ENCODE results near the gene MYO3A. TPM values are rescaled to one million over a fixed set of nuclear protein-coding genes. Genes with fewer than 3 reads are reported as not detected.

MYO3A gene
- total RNA-seq, 6 experiments from 2014 or later: 0.03 TPM; not detected in 5

- Mint-ChIP-seq H3K27me3 (ENCODE audit: insufficient read depth) (peaks cover 1% of the 10 kb centered on the region; the same call in 1 of the 2 replicates), H3K27ac (no peak overlapping the region), H3K4me1 (ENCODE audit: low read depth) (no peaks in the 10 kb centered on the region), H3K9me3 (peaks cover 37% of the 10 kb centered on the region), H3K36me3 (ENCODE audit: low read depth) (no peaks in the 10 kb centered on the region), H3K4me3 (no peak overlapping the region)
- no peak for DNase-seq
- TF ChIP-seq CTCF (IDR thresholded peaks at IDR 0.05): no peak
Measured at GRCh38 chr10:25914776-25915175, 19.3 kb upstream of the MYO3A start.

GRCh38 chr10:25934621-25935139, 651 bp downstream of the MYO3A start:
- Mint-ChIP-seq H3K27me3 (ENCODE audit: insufficient read depth) (no peaks in the 10 kb centered on the region), H3K36me3 (ENCODE audit: low read depth) (no peaks in the 10 kb centered on the region), H3K27ac (no peak overlapping the region), H3K4me3 (no peak overlapping the region), H3K4me1 (ENCODE audit: low read depth) (no peaks in the 10 kb centered on the region), H3K9me3 (peaks cover 17% of the 10 kb centered on the region)
- TF ChIP-seq CTCF (IDR thresholded peaks at IDR 0.05): no peak
- no peak for DNase-seq

GRCh38 chr10:25938405-25938804, 4.4 kb downstream of the MYO3A start:
- Mint-ChIP-seq H3K27ac (no peak overlapping the region), H3K9me3 (peaks cover 23% of the 10 kb centered on the region), H3K27me3 (ENCODE audit: insufficient read depth) (no peaks in the 10 kb centered on the region), H3K36me3 (ENCODE audit: low read depth) (no peaks in the 10 kb centered on the region), H3K4me3 (no peak overlapping the region), H3K4me1 (ENCODE audit: low read depth) (no peaks in the 10 kb centered on the region)
- no peak for DNase-seq
- no peak for TF ChIP-seq CTCF (IDR thresholded peaks at IDR 0.05)

GRCh38 chr10:25944771-25945170, 10.7 kb downstream of the MYO3A start:
- Mint-ChIP-seq H3K4me1 (ENCODE audit: low read depth) (no peaks in the 10 kb centered on the region), H3K27ac (no peak overlapping the region), H3K9me3 (peaks cover 44% of the 10 kb centered on the region), H3K36me3 (ENCODE audit: low read depth) (peaks cover 4% of the 10 kb centered on the region; the same call in 1 of the 2 replicates), H3K27me3 (ENCODE audit: insufficient read depth) (peaks cover 2% of the 10 kb centered on the region; the same call in 1 of the 2 replicates), H3K4me3 (no peak overlapping the region)
- DNase-seq: no peak
- TF ChIP-seq CTCF (IDR thresholded peaks at IDR 0.05): no peak

- Mint-ChIP-seq H3K4me1 (ENCODE audit: low read depth) (no peaks in the 10 kb centered on the region), H3K4me3 (no peak overlapping the region), H3K27ac (no peak overlapping the region), H3K27me3 (ENCODE audit: insufficient read depth) (peaks cover 1% of the 10 kb centered on the region; the same call in 1 of the 2 replicates), H3K9me3 (peaks cover 11% of the 10 kb centered on the region), H3K36me3 (ENCODE audit: low read depth) (no peaks in the 10 kb centered on the region)
- no peak for TF ChIP-seq CTCF (IDR thresholded peaks at IDR 0.05)
- DNase-seq: no peak
Measured at GRCh38 chr10:25952857-25953256, 18.8 kb downstream of the MYO3A start.

- Mint-ChIP-seq H3K27me3 (ENCODE audit: insufficient read depth) (no peaks in the 10 kb centered on the region), H3K4me1 (ENCODE audit: low read depth) (no peaks in the 10 kb centered on the region), H3K27ac (no peak overlapping the region), H3K9me3 (peaks cover 23% of the 10 kb centered on the region), H3K36me3 (ENCODE audit: low read depth) (no peaks in the 10 kb centered on the region), H3K4me3 (no peak overlapping the region)
- no peak for DNase-seq
- no peak for TF ChIP-seq CTCF (IDR thresholded peaks at IDR 0.05)
Measured at GRCh38 chr10:25954851-25955250, 20.8 kb downstream of the MYO3A start.
